Brain microvascular endothelial cell (primary cell): ENCODE data around the gene DAAM2.

Experiments used
- DNase-seq: peaks from one replicate; pipeline ENCODE4 v3.0.0-alpha.2; 2020
- H3K27ac ChIP-seq: fragments of 250-450 bp; sonication (Bioruptor Pico); 2 replicates; pipeline ENCODE4 v1.5.1; 2020; ENCODE audit warnings: mild to moderate bottlenecking, moderate library complexity
- H3K27me3 ChIP-seq: fragments of 250-450 bp; sonication (Bioruptor Pico); replicated peaks from 2 replicates; pipeline ENCODE4 v1.5.1; 2020; ENCODE audit warnings: mild to moderate bottlenecking
- H3K36me3 ChIP-seq: fragments of 250-450 bp; sonication (Bioruptor Pico); replicated peaks from 2 replicates; pipeline ENCODE4 v1.5.1; 2020; ENCODE audit warnings: mild to moderate bottlenecking
- H3K4me3 ChIP-seq: 2 replicates; pipeline ENCODE4 v1.5.1; 2011; ENCODE audit warnings: low read depth, mild to moderate bottlenecking, control low read depth, low read length, moderate library complexity
- CTCF ChIP-seq: IDR thresholded peaks from 2 replicates; pipeline ENCODE4 v1.5.1; 2011; ENCODE audit warnings: low read depth, mild to moderate bottlenecking, moderate library complexity, low read length, control low read depth, inconsistent platforms; ENCODE audit errors: missing control alignments
- in situ Hi-C: cut with HindIII; loops from 2 replicates; pipeline ENCODE4 v1.10.0; 2017; ENCODE audit warnings: low sequenced_read_pairs, low pct_ligation_motif_present

The DAAM2 gene

GRCh38 chr6:39941138-39941537 is 149.0 kb downstream of the DAAM2 start:
- H3K4me3 ChIP-seq: no peak overlapping the region
- H3K27me3 ChIP-seq: no peaks in the 10 kb centered on the region
- TF ChIP-seq CTCF: no peak
- in situ Hi-C loops: no loop called here
- H3K27ac ChIP-seq: no peak overlapping the region
- peak; percentile 44 for DNase-seq
- H3K36me3 ChIP-seq: no peaks in the 10 kb centered on the region

- no peak overlapping the region for H3K4me3 ChIP-seq
- no peaks in the 10 kb centered on the region for H3K36me3 ChIP-seq
- DNase-seq: no peak
- in situ Hi-C loops: no loop called here
- no peaks in the 10 kb centered on the region for H3K27me3 ChIP-seq
- no peak for TF ChIP-seq CTCF
- H3K27ac ChIP-seq: no peak overlapping the region
Observed at GRCh38 chr6:39941820-39942219, 149.6 kb downstream of the DAAM2 start.

GRCh38 chr6:39942903-39943580 is 150.9 kb downstream of the DAAM2 start:
- H3K27me3 ChIP-seq: no peaks in the 10 kb centered on the region
- H3K4me3 ChIP-seq: no peak overlapping the region
- no peak overlapping the region for H3K27ac ChIP-seq
- in situ Hi-C loops: no loop called here
- no peak for DNase-seq
- no peaks in the 10 kb centered on the region for H3K36me3 ChIP-seq
- TF ChIP-seq CTCF: no peak

GRCh38 chr6:39945626-39946025 is 153.4 kb downstream of the DAAM2 start:
- H3K27me3 ChIP-seq: no peaks in the 10 kb centered on the region
- no peak overlapping the region for H3K27ac ChIP-seq
- DNase-seq: no peak
- no peak for TF ChIP-seq CTCF
- H3K36me3 ChIP-seq: no peaks in the 10 kb centered on the region
- in situ Hi-C loops: no loop called here
- no peak overlapping the region for H3K4me3 ChIP-seq

- no peak overlapping the region for H3K4me3 ChIP-seq
- no peak for DNase-seq
- no peaks in the 10 kb centered on the region for H3K27me3 ChIP-seq
- TF ChIP-seq CTCF: no peak
- H3K27ac ChIP-seq: no peak overlapping the region
- no peaks in the 10 kb centered on the region for H3K36me3 ChIP-seq
- in situ Hi-C loops: no loop called here
Observed at GRCh38 chr6:39947611-39948068, 155.5 kb downstream of the DAAM2 start.

- H3K27ac ChIP-seq: no peak overlapping the region
- no peak overlapping the region for H3K4me3 ChIP-seq
- H3K36me3 ChIP-seq: no peaks in the 10 kb centered on the region
- no peak for TF ChIP-seq CTCF
- H3K27me3 ChIP-seq: no peaks in the 10 kb centered on the region
- in situ Hi-C loops: no loop called here
- no peak for DNase-seq
Observed at GRCh38 chr6:39948199-39948791, 156.1 kb downstream of the DAAM2 start.
